ENCODE measurements around the gene HRC. TPM values are rescaled to one million over a fixed set of nuclear protein-coding genes. Genes with fewer than 3 reads are reported as not detected.

Gene HRC
- total and polyA plus RNA-seq, 2 of the 8 experiments (the other 6 are each of a cell fraction or from before 2014, with no cell fraction given), result 2.3 to 2.6 TPM

DNA sequence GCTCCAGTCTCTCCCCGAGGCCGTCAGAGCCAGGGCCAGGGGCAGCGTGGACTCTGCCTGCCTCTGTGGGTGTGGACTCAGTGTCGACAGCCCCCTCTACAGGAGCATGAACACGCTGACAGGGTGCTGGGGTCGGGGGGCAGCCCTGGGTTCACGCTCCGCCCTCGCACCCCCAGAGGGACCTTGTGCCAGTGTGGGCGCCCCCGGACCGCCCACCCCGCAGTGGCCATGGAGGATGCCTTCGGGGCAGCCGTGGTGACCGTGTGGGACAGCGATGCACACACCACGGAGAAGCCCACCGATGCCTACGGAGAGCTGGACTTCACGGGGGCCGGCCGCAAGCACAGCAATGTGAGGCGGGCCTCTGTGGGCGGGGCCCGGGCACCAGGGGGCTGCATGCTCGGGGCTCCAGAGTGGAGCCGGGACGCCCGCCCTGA lies 10.7 kb upstream of the HRC start:
- Histone ChIP-seq H3K4me1 (replicated peaks in 1 of 4; ENCODE audit: control insufficient read depth in 3 of 4, insufficient read depth in 4 of 4, low read length in 3 of 4) (peaks cover 0 to 12% (median 8%) of the 10 kb centered on the region in 4 experiments; a peak in 6 of 7 replicates), H3K9ac (replicated peaks in 1 of 4; ENCODE audit: extremely low read depth in 1 of 4, low read depth in 3 of 4, low read length in 3 of 4) (no peak overlapping the region), H3K14ac (ENCODE audit: insufficient read length) (no peak overlapping the region), H2AK5ac (ENCODE audit: low read depth, low read length) (no peak overlapping the region), H3K56ac (replicated peaks; ENCODE audit: insufficient read length, low read depth, low read length) (no peak overlapping the region), H3K23ac (ENCODE audit: insufficient read length) (no peak overlapping the region), H2BK20ac (ENCODE audit: low read length) (no peak overlapping the region), H3K4ac (replicated peaks; ENCODE audit: insufficient read length, low read depth, low read length) (no peak overlapping the region), H3K23me2 (ENCODE audit: low read depth, low read length) (peaks cover 1% of the 10 kb centered on the region; the same call in 1 of the 2 replicates), H4K20me1 (replicated peaks in 1 of 2; ENCODE audit: control insufficient read depth in 1 of 2, insufficient read depth in 2 of 2, low read length in 2 of 2) (no peaks in the 10 kb centered on the region), H2BK120ac (replicated peaks; ENCODE audit: low read depth, low read length) (no peak overlapping the region), H3K36me3 (ENCODE audit: control insufficient read depth in 2 of 4, insufficient read depth in 4 of 4, low read length in 3 of 4) (no peaks in the 10 kb centered on the region), H4K91ac (replicated peaks; ENCODE audit: insufficient read length, low read length) (peak overlapping the region; percentile 73), H3K27ac (ENCODE audit: low read depth, low read length) (no peak overlapping the region), H3K18ac (ENCODE audit: extremely low read depth, low read length) (no peak overlapping the region; the same call in 1 of the 2 replicates), H4K5ac (ENCODE audit: insufficient read length, low read depth, low read length) (peak overlapping the region; percentile 26), H4K8ac (ENCODE audit: extremely low read depth, insufficient read depth, low read length) (peak overlapping the region; percentile 89; the same call in 1 of the 2 replicates), H3K4me2 (ENCODE audit: insufficient read depth in 1 of 2, low read depth in 2 of 2, low read length in 2 of 2) (peak overlapping the region; percentile 56 to 93), H3K4me3 (ENCODE audit: extremely low read depth in 1 of 4, insufficient read depth in 2 of 4, low read depth in 3 of 4, low read length in 4 of 4) (peak overlapping the region; percentile 19 to 62 (median 44)), H3K79me1 (ENCODE audit: low read depth, low read length) (no peaks in the 10 kb centered on the region), H2AFZ (ENCODE audit: low read length) (no peak overlapping the region; the same call in 1 of the 2 replicates), H3K9me3 (ENCODE audit: insufficient read depth in 2 of 2, low read depth in 1 of 2, low read length in 1 of 2) (no peaks in the 10 kb centered on the region), H3K27me3 (replicated peaks in 1 of 4; ENCODE audit: control insufficient read depth in 3 of 4, extremely low read depth in 1 of 4, insufficient read depth in 3 of 4, low read length in 3 of 4) (peaks cover 0 to 5% (median 2%) of the 10 kb centered on the region in 4 experiments; a peak in 3 of 7 replicates), H2BK5ac (ENCODE audit: low read depth, low read length) (no peak overlapping the region), H3K79me2 (ENCODE audit: control insufficient read depth in 1 of 2, insufficient read depth in 2 of 2, low read length in 2 of 2) (no peaks in the 10 kb centered on the region), H2BK15ac (ENCODE audit: low read length) (no peak overlapping the region), H2BK12ac (ENCODE audit: low read depth, low read length) (no peak overlapping the region)
- POLR2A ChIA-PET (ENCODE audit: partially characterized antibody), result interaction anchor here (0.5 to 1.6 kb wide), 2 partner anchors 20 to 223 kb away, joined by 3 to 4 read pairs; no protein-coding TSS in a partner anchor
- WGBS, 2 experiments (ENCODE audit: extremely low coverage in 1 of 2, insufficient coverage in 1 of 2, insufficient read length in 1 of 2, insufficient replicate concordance in 2 of 2, low coverage in 1 of 2, low lambda C conversion rate in 2 of 2, missing lambda C conversion rate in 1 of 2), result 22% methylated on average over 16 of the region's 30 CpGs; no CpG with 5 or more reads in 1 of the 2 experiments
- no peak for FAIRE-seq
- peak in 1 of 2 experiments; percentile 80 for DNase-seq (ENCODE audit: low read depth in 1 of 2, low spot score in 2 of 2)
- CTCF ChIA-PET (ENCODE audit: partially characterized antibody), result interaction anchor here (0.8 to 3.6 kb wide), 7 partner anchors 11 to 68 kb away, joined by 3 to 15 read pairs (median 7); no protein-coding TSS in a partner anchor
- TF ChIP-seq CREB1 (IDR thresholded peaks at IDR 0.05) (0 out of 2 replicates have a peak, but pooled peaks have one; percentile 38), HDAC2 (IDR thresholded peaks at IDR 0.05; ENCODE audit: borderline replicate concordance in 1 of 2, low read depth in 2 of 2, low read length in 2 of 2) (0 out of 4 replicates have a peak, but pooled peaks of 1 of the 2 experiments have one; percentile 25), EZH2 (IDR thresholded peaks at IDR 0.05; ENCODE audit: low read depth, low read length, severe bottlenecking) (no peak), JUND (IDR thresholded peaks at IDR 0.05; ENCODE audit: low read length) (no peak), RAD21 (IDR thresholded peaks at IDR 0.05 in 1 of 2, conservative IDR thresholded peaks at IDR 0.05 in 1 of 2; ENCODE audit: low read depth in 2 of 2, low read length in 2 of 2) (peak; percentile 29 to 32; a peak in 3 of 4 replicates), MAFK (IDR thresholded peaks at IDR 0.05; ENCODE audit: low read depth, low read length) (no peak), MAX (IDR thresholded peaks at IDR 0.05) (peak; percentile 47)
- TF ChIP-seq, protein P1, sequence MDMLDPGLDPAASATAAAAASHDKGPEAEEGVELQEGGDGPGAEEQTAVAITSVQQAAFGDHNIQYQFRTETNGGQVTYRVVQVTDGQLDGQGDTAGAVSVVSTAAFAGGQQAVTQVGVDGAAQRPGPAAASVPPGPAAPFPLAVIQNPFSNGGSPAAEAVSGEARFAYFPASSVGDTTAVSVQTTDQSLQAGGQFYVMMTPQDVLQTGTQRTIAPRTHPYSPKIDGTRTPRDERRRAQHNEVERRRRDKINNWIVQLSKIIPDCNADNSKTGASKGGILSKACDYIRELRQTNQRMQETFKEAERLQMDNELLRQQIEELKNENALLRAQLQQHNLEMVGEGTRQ (IDR thresholded peaks at IDR 0.05; ENCODE audit: low read length), result no peak
- TF ChIP-seq, protein P2, sequence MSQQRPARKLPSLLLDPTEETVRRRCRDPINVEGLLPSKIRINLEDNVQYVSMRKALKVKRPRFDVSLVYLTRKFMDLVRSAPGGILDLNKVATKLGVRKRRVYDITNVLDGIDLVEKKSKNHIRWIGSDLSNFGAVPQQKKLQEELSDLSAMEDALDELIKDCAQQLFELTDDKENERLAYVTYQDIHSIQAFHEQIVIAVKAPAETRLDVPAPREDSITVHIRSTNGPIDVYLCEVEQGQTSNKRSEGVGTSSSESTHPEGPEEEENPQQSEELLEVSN (IDR thresholded peaks at IDR 0.05), result no peak

All from H1 (cell line).